ENCODE data around the gene CADM2.

DNA sequence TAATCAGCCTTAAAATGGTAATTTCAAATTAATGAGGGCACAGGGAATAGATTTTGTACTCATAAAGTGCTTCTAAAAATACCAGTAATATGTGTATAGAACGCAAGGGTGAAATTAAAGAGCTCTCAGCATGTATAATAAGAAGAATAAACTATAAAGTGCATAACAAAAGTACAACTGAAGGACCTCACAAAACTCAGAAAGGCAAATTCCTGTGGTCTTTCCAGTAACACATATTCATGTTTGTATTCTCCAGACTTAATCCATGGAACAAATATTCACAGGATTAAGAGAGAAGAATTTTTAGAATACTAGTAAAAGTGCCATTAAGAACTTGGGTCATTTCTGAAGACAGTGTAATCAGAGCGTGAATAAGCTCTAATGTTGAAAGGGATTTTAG lies 646.3 kb downstream of the CADM2 start:
- TF ChIP-seq, protein P1, sequence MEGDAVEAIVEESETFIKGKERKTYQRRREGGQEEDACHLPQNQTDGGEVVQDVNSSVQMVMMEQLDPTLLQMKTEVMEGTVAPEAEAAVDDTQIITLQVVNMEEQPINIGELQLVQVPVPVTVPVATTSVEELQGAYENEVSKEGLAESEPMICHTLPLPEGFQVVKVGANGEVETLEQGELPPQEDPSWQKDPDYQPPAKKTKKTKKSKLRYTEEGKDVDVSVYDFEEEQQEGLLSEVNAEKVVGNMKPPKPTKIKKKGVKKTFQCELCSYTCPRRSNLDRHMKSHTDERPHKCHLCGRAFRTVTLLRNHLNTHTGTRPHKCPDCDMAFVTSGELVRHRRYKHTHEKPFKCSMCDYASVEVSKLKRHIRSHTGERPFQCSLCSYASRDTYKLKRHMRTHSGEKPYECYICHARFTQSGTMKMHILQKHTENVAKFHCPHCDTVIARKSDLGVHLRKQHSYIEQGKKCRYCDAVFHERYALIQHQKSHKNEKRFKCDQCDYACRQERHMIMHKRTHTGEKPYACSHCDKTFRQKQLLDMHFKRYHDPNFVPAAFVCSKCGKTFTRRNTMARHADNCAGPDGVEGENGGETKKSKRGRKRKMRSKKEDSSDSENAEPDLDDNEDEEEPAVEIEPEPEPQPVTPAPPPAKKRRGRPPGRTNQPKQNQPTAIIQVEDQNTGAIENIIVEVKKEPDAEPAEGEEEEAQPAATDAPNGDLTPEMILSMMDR (IDR thresholded peaks at IDR 0.05; ENCODE audit: extremely low read depth in 1 of 2, insufficient read depth in 1 of 2, low read depth in 1 of 2, low read length in 2 of 2), result no peak
- TF ChIP-seq POLR2A (IDR thresholded peaks at IDR 0.05; ENCODE audit: low read depth, low read length) (no peak), FOS (IDR thresholded peaks at IDR 0.05; ENCODE audit: borderline replicate concordance, insufficient read depth, low read length) (no peak), GATA2 (IDR thresholded peaks at IDR 0.05; ENCODE audit: insufficient read depth, insufficient read length, low read depth, low read length) (no peak), EZH2 (IDR thresholded peaks at IDR 0.05; ENCODE audit: borderline replicate concordance, low read depth, low read length, severe bottlenecking) (no peak)
- TF ChIP-seq, protein P2, sequence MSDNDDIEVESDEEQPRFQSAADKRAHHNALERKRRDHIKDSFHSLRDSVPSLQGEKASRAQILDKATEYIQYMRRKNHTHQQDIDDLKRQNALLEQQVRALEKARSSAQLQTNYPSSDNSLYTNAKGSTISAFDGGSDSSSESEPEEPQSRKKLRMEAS (IDR thresholded peaks at IDR 0.05; ENCODE audit: insufficient read depth, insufficient read length), result no peak
